HG03095 (cell line): ENCODE data around the gene GARIN1A.

Experiments used
- ATAC-seq: cut with Tn5 transposase; IDR thresholded peaks from one replicate; pipeline ENCODE4 v1.9.1; 2021; ENCODE audit warnings: moderate library complexity; ENCODE audit not compliant: unreplicated experiment

GARIN1A gene

DNA sequence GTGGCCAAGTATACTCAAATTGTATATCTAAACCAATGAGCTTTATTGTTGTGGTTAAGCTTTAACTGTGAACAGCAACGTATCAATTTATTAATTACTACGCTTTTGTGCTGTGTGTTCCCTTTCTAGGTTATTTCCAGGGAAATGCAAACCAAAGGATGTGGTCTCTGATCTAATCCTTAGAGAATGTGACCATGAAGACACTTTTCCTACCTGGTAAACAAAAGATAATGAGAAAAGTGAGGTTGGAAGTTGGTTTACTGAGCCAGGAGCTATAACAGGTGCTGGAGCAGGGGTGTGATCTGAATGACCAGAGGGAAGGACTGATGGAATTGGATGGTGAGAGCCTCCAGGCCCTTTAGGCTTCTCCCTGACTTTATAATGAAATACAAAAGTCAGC lies 41.7 kb downstream of the GARIN1A start:
- ATAC-seq = no peak

DNA sequence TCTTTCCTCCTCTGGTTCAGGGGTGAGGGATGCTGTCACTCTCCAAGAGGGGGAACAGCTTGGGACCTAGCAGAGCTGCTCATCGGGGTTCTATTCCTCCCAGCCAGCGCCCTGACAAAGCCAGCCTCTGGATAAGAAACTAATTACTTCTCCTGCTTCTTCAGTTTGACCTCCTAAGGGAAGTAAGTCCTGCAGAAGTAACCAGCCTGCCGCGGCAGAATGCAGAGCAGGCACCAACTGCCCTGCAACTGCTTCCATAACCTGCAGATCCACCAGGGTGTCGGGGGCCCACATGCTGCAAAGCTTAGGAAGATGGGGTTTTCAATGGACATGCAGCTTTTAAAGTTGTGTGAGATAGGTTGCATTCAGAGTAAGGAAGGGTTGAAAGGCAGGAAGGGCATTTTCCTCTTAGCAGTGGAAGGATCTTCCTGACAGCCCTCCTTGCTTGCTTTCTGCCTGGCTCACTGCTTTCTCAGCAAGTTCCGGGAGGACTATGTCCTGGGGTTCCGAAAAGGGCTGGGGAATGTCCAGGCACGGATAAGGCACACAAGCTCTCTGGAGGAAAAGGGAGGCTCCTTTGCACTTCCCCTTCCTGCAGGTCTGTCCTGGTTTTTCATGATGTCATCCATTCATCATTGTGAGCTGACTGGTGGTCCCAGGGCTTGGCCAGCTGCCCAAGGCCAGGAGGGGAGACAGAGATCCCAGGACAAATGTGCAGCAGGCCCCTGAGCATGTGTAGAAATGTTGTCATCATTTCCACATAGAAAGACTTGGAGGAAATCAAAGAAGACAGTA lies 42.8 kb downstream of the GARIN1A start:
- no peak for ATAC-seq

DNA sequence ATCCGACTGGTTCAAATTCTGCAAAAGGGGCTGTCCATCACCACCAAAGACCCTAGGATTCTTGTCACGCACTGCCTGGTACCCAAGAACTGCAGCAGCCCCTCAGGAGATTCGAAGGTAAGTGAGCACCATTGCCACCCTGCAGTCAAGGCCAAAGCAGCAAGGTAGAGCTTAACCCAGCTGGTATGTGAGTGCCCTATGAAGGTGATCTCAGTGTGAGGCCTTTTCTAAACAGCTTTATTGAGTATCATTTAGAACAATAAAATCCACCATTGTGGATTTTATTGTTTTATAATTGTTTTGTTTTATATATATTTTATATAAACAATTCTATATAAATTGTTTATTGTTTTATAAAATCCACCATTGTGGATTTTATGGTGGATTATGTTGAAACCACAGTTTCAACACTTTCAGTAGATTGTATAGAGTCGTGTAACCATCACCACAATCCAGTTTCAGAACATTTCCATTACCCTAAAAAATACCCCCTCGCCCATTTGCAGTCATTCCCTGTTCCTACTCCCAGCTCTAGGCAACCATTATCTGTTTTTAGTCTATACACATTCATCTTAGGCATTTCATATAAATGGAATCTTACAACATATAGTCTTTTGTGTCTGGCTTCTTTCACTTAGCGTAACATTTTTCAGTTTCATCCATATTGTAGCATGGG lies 47.0 kb downstream of the GARIN1A start:
- no peak for ATAC-seq

DNA sequence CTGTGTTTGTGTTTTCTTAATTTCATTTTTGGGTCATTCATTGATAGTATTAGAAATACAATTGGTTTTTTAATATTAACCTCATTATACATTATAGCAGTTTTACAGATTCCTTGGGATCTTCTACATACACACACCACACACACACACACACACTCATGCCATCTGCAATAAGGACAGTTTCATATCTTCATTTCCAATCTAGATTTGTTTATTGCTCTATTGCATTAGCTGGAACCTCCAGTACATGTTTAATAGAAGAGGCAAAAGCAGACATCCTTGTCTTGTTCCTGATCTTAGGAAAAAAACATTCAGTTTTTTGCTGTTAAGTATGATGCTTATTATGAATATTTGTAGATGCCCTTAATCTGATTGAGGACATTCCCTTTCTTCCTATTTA lies 49.3 kb downstream of the GARIN1A start:
- no peak for ATAC-seq
